Occipital lobe (tissue), 2 donors: Measurements from ENCODE around the gene CENPI. TPM values are rescaled to one million over a fixed set of nuclear protein-coding genes. Genes with fewer than 3 reads are reported as not detected.
"Not testable (repeated sequence)": the region's sequence is repeated elsewhere in the genome, so short reads cannot be mapped to it uniquely, and the experiment has no call there.

ENCODE experiments used
- DNase-seq: peaks from one replicate; lab custom pipeline; 2025; lab: John Stamatoyannopoulos, UW
- total RNA-seq: library from RNA; depleted of rRNA; stranded (reverse); fragments of >200 nt; gene quantifications from one replicate; pipeline ENCODE4 v1.2.3, GENCODE V29; 2014

CENPI gene
- total RNA-seq = 7.0 TPM

DNA sequence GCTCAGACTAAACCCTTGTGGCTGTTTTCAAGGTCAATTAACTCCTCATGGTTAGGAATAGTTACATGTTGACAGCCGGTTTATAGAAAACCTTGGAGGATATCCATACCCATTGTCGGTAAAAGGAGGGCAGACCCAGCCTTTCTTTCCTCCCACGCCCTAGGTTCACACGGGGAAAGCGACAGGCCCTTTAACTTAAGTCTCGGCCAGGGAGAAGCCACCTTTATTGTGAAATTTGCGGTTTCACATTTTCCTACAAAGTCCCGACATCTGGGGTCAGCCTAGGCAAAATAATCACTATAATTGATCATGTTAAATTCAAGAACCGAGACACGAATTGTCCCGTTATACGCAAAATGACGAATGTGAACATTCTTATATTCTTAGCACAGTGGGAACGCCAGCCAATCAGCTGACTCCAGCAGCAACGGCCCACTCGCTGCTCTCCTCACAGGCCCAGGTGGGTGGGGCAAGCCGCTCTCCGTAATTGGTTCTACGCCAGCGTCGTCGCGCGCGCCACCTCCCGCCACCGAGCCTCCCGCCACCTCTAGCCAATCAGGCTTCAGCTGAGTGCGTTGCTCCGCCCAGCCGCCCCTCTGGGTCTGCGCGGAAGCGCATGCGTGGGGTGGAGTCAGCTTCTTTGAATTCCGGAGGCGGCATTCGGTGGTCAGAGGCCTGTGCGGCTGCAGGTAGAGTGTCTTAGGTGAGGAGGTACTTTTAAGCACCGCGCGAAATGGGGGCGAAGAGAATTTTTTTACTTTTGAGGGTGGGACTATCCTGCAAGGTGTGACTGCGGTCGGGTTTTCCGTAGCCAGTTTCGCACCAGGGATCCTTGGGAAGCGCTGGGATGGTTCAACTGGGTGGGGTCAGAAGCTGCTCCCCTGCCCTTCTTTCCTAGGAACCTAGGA, at the start of gene CENPI:
Gene CENPI, plus strand, starts transcription at position 659 of the 908 bp plus-strand sequence. CDS start 2,867 bp downstream, outside the sequence.
- DNase-seq = peak; percentile 87

- no peak for DNase-seq
Observed at GRCh38 chrX:101051153-101051548, 46.9 kb upstream of the CENPI start.

GRCh38 chrX:101051549-101052302, 46.3 kb upstream of the CENPI start, which contains the start of gene TRMT2B:
TSS of gene TRMT2B (minus strand) at chrX:101052111. CDS start at chrX:101042289, 9,822 bp downstream.
- peak; percentile 38 for DNase-seq

DNA sequence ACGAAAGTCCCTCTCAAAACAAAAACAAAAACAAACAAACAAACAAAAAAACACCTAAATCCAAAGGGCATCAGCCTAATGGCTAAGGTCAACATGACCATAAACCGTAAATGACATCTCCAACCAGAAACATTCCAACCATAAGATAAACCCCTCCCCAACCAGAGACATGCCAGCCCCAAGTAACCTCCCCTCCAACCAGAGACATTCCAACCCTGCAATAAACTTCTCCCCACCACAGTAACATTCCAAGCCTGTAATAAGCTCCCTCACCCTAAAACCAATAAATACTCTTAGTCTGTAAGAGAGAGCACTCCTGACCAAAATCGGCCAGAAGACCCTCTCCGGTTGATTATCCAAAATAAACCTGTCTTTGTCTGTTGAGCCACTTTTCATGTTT, 41.5 kb upstream of the CENPI start:
- DNase-seq = not testable (repeated sequence)

DNA sequence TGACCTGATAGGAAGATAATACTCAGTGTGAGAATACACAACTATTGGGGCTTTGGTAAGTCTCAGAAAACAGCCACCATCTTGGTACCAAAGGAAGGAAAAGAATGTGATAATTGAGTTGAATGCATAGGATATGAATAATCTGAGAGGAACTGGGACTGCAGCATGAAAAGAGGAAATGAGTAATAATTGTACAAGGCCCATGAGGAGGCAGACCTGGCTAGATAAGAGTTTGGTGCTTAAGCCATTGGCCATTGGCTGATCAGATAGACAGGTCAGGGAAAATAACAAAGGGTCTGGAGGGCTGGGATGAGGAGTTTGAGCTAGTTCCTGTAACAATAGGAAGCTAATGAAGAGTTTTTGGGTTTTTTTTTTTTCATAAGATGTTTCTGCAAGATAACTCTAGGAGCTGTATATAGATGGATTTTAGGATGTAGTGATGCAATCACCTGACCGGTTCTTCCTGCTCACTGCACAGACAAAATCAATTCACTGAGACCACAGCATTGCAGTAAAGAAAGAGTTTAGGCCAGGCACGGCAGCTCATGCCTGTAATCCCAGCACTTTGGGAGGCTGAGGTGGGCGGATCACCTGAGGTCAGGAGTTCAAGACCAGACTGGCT, 40.8 kb upstream of the CENPI start:
- no peak for DNase-seq

DNA sequence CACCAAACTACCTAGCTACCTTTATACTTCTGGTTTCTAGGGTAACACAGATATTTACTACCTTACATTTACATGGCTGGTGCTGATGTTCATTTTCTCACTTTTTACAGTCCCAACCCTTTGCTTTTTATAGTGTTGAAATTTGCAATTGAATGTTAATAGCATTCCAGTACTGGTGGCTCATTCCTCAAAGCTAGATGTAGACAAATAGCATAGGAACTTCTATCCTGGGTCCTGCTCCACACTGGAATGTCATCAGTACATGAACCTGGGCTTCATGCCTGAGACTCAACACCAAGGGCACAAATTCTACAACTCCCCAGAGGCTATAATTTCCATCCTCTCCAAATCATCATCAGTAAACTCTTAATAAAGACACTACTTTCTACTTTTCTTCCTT, 35.8 kb upstream of the CENPI start:
- no peak for DNase-seq

- no peak for DNase-seq
Observed at GRCh38 chrX:101071582-101071981, 26.4 kb upstream of the CENPI start.

- DNase-seq = no peak
Observed at GRCh38 chrX:101078716-101079598, 19.0 kb upstream of the CENPI start, which contains the start of gene TMEM35A. TSS of gene TMEM35A (plus strand) at chrX:101078879. CDS start at chrX:101079003, 124 bp downstream.

DNA sequence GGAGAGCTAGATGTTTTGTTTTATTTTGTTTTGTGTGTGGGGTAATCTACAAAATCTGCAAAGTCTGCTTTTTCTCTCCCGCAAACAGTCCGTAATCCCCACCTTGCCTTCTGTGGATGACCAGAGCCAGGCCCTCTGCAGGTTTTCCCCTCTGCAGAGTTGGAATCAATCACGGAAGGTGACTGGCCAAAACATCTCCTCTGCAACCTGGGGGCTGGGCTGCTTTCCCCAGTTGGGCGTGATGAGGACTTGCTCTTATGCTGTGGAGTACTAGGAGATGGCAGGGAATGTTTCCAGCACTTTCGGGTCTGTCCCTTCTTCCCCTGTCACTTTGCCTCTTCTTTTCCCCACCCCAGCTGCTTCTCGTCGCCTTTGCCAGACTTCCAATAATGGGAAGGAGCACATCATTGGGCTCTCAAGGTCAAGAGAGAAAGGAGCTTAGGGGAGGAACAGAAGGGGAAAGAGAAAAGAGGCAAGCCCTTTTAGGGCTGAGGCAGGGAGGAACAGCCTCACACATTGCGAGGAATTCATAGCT, 18.2 kb upstream of the CENPI start:
- DNase-seq = peak; percentile 1

DNA sequence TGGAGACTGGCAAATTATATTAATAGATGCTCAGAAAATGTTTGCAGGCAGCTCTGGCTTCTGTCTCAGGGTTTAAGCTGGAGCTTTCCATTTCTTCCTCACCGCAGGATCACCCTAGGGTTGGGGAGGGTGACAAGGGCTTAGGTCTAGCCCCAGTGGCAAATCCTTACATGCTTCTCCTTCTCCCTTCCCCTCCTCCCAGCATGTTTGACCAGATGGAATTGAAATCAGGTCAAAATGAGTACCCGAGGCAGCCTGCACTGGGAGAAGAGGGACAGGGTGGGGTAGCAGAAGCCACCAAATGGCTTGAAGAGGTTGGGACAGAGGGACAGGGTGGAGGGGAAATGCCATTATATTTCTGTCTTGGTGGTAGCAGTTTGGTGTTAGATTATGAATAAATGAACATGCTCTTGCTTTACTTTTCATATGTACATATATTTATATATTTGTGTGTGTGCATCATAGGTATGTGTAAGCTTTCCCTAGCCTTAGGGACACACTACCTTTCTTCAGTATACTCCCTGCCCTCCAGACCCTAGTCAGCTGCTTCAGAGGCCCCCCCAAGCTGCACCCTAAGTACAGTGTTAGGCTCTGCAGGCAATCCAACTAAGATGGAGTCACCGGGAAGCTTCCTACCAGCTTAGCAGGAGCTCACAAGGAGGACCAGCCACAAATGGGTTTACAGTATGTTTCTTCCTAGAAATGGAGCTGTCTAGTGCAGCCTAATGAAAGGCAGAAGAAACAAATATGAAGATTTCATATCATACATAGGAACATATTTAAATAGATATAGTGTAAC, 17.5 kb upstream of the CENPI start:
- no peak for DNase-seq

DNA sequence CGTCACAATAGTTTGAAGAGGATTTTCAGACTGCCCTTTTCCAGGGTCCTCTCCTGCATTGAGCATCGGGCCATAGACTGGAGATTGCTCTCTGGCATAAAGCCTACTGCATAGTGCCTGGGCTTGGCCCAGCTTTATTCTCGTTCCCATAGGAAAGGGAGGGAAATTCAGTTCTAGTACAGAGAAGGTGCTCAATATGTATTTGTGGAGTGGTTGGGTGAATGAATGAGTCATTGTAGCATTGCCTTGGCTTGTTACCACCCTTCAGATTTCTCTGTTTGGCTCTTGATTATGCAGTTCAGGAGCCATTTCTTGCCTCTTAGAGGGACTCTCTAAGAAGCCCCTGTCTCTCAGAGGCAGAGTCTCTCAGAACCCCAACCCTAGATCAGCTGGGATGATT, 16.8 kb upstream of the CENPI start:
- no peak for DNase-seq

DNA sequence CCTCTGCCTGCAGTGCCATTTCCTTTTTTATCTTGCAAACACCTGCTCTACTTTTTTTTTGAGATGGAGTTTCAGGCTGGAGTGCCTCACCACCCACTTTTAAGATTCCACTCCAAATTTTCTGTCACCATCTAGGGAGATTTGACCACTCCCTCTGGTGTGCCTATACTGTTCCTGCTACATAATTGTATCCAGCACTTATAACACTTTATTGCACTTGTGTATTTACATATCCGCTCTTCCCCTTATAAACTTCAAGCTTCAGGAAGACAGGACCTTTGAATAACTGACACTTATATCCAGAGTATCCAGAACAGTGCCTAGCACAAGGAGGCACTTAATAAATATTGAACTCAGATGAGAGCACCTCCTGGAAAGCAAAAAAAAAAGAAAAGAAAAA, 6.2 kb upstream of the CENPI start:
- DNase-seq = no peak

- no peak for DNase-seq
Observed at GRCh38 chrX:101108284-101108683, 10.3 kb downstream of the CENPI start.

DNA sequence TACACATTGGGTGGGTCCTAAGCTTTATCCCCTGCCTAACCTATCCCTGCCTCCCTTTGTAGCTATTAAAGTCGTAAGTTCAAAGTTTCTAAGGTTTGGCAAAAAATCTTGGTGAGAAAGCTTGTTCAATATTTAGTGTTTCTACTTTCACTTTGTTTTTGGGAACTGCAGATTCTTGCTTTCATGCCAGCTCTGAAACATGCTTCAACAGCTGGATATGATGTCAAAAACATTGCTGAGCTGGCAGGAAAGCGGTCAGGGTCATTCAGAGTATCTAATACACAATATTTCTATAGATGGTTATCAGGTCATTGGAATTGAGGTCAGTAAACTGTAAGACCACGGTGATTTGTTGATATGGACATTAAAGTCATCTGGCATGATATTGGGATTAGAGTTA, 19.7 kb downstream of the CENPI start:
- no peak for DNase-seq

GRCh38 chrX:101136235-101136634, 38.2 kb downstream of the CENPI start:
- no peak for DNase-seq
